GM19395 (cell line): Measurements from ENCODE around the gene UBL4B.

ENCODE experiments used
- ATAC-seq: cut with Tn5 transposase; IDR thresholded peaks from one replicate; pipeline ENCODE4 v1.9.1; 2021; ENCODE audit warnings: mild to moderate bottlenecking, moderate library complexity; ENCODE audit not compliant: unreplicated experiment

Gene UBL4B

GRCh38 chr1:110084227-110085078, 27.8 kb upstream of the UBL4B start:
- no peak for ATAC-seq

GRCh38 chr1:110085671-110086070, 26.6 kb upstream of the UBL4B start:
- ATAC-seq = no peak

- ATAC-seq = no peak
These were observed 25.3 kb upstream of the UBL4B start for GRCh38 chr1:110086961-110087360.

GRCh38 chr1:110087812-110088738, 24.2 kb upstream of the UBL4B start:
- no peak for ATAC-seq

- ATAC-seq = no peak
These were observed 23.4 kb upstream of the UBL4B start for GRCh38 chr1:110088739-110089316.

GRCh38 chr1:110089561-110090275, 22.5 kb upstream of the UBL4B start:
- no peak for ATAC-seq

- no peak for ATAC-seq
These were observed 20.9 kb upstream of the UBL4B start for GRCh38 chr1:110091381-110091780.

GRCh38 chr1:110091791-110092190, 20.5 kb upstream of the UBL4B start:
- ATAC-seq = no peak

- ATAC-seq = no peak
These were observed 19.3 kb upstream of the UBL4B start for GRCh38 chr1:110092991-110093390.

GRCh38 chr1:110094931-110095654, 17.1 kb upstream of the UBL4B start:
- ATAC-seq = no peak

- no peak for ATAC-seq
These were observed 14.6 kb upstream of the UBL4B start for GRCh38 chr1:110097507-110098221.

- no peak for ATAC-seq
These were observed 13.8 kb upstream of the UBL4B start for GRCh38 chr1:110098222-110099026.

GRCh38 chr1:110100335-110100734, 11.9 kb upstream of the UBL4B start:
- no peak for ATAC-seq

GRCh38 chr1:110102081-110102480, 10.2 kb upstream of the UBL4B start:
- ATAC-seq = no peak

GRCh38 chr1:110106013-110106941, 6.0 kb upstream of the UBL4B start:
- ATAC-seq = no peak

- no peak for ATAC-seq
These were observed 4.3 kb upstream of the UBL4B start for GRCh38 chr1:110107867-110108469.

GRCh38 chr1:110111081-110111480, 1.2 kb upstream of the UBL4B start:
- no peak for ATAC-seq
